ENCODE data around the gene ADRM1. TPM values are rescaled to one million over a fixed set of nuclear protein-coding genes. Genes with fewer than 3 reads are reported as not detected.
A peak's percentile ranks its signal among the peaks of the same experiment; 100 is the strongest.

The ADRM1 gene
- total RNA-seq = 100 to 1,000 TPM in 1 of 2 donors, 10 to 100 TPM in 1; 70.5 to 109 TPM

DNA sequence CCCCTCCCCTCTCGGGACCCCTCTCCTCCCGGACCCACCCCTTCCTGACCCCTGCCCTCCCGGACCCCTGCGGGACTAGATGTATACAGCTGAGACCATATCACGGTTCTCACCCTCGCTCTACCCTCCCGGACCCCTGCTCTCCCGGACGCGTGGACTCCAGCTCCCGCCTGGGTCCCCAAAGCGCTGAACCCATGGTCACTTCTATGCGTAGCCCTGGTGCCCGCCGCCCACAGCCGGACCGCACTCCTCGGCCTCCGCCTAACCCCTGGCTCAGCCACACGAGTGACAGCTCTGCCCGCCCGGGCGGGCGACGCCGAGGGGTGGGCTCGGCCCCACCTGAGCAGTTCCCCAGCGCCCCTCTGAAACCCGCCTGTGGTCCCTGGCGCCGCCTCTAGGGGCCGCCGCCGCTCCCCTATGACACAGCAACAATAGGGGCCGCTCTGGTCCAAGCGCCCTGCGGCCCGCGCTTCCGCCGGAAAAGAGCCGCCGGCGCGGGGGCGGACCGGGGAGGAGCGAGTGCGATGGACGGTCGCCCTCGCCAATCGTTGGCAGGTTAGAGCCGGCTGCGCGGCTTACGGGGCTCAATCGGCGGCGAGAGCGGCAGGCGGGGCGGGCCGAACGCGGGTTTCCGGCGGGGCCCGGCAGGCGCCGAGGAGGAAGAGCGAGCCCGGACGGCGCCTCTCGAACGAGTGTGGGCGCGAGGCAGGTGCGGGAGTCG, at the start of gene ADRM1:
Gene ADRM1 (plus strand): TSS at position 657 of the 721 bp plus-strand sequence. CDS start 572 bp downstream, outside the sequence.
- Histone ChIP-seq H3K4me1 (peaks cover 18% of the 10 kb centered on the region), H3K4me3 (peak within 1 kb of the TSS; percentile 81), H3K36me3 (peaks cover 14% of the 10 kb centered on the region), H3K9me3 (no peaks in the 10 kb centered on the region), H3K27me3 (no peaks in the 10 kb centered on the region), H3K27ac (peak within 1 kb of the TSS; percentile 89), H3K9ac (ENCODE audit: low read depth in 2 of 2, low read length in 2 of 2) (peak within 1 kb of the TSS; percentile 87 to 92)
- peak; percentile 95 for DNase-seq
- TF ChIP-seq, protein P1, sequence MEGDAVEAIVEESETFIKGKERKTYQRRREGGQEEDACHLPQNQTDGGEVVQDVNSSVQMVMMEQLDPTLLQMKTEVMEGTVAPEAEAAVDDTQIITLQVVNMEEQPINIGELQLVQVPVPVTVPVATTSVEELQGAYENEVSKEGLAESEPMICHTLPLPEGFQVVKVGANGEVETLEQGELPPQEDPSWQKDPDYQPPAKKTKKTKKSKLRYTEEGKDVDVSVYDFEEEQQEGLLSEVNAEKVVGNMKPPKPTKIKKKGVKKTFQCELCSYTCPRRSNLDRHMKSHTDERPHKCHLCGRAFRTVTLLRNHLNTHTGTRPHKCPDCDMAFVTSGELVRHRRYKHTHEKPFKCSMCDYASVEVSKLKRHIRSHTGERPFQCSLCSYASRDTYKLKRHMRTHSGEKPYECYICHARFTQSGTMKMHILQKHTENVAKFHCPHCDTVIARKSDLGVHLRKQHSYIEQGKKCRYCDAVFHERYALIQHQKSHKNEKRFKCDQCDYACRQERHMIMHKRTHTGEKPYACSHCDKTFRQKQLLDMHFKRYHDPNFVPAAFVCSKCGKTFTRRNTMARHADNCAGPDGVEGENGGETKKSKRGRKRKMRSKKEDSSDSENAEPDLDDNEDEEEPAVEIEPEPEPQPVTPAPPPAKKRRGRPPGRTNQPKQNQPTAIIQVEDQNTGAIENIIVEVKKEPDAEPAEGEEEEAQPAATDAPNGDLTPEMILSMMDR (IDR thresholded peaks at IDR 0.05) = peak; percentile 96
- intact Hi-C loops (cut with DNase I) = loop anchor here (5.0 to 10.0 kb wide), 2 partner anchors 80 to 192 kb away; no protein-coding TSS in a partner anchor

DNA sequence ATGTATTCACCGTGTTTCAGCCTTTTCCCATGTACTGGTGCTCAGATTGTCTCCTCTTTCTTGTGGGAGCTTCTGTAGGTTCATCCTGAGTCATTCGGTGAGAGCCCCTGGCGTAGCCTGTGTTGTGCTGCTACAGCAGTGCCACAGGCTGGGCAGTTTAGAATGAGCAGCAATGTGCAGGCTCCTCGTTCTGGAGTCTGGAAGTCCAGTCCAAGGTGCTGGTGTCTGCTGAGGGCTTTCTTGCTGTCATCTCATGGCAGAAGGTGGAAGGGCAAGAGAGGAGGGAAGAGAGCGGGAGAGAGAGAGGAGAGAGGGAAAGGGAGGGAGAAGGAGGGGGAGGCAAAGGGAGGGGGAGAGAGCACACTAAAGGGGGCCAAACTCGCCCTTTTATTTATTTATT, 49.4 kb upstream of the ADRM1 start:
- Histone ChIP-seq H3K36me3 (no peaks in the 10 kb centered on the region), H3K9me3 (no peaks in the 10 kb centered on the region), H3K4me1 (no peaks in the 10 kb centered on the region), H3K27me3 (no peaks in the 10 kb centered on the region), H3K27ac (no peak overlapping the region), H3K9ac (ENCODE audit: low read depth in 2 of 2, low read length in 2 of 2) (no peak overlapping the region), H3K4me3 (no peak overlapping the region)
- DNase-seq = no peak
- intact Hi-C loops (cut with DNase I) = no loop called here
- TF ChIP-seq, protein P1 (IDR thresholded peaks at IDR 0.05) = no peak

DNA sequence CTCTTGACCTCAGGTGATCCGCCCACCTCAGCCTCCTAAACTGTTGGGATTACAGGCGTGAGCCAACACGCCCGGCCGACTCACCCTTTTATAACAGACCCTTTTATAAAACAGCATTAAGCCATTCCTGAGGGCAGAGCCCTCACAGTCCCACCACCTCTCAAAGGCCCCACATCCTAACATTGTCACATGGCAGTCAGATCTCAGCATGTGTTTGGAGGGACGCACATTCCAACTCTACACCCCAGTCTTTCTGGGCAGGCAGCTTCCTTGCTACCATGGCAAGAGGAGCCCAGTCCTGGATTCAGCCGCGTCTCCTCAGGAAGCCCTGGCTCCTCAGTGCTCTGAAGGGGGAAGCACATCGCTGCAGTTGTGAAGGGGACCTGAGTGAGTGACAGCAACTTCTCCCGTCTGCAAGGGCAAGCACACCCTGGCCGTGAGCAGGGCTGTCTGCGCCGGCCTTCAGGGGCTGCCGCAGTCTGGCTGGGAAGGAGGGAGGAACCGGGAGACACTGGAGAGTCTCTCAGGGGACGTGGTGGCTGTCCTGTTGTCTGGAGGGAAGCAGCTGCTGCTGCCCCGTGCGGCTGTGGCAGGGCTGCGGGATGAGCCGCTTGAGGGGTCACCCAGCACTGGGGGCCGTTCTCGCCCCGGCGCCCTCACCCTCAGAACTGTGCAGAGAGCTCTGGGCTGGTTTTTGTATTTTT, 48.6 kb upstream of the ADRM1 start:
- H3K36me3 ChIP-seq = no peaks in the 10 kb centered on the region
- DNase-seq = no peak
- H3K9ac ChIP-seq (ENCODE audit: low read depth in 2 of 2, low read length in 2 of 2) = no peak overlapping the region
- TF ChIP-seq, protein P1 (IDR thresholded peaks at IDR 0.05) = no peak
- H3K4me3 ChIP-seq = no peak overlapping the region
- no peaks in the 10 kb centered on the region for H3K27me3 ChIP-seq
- H3K27ac ChIP-seq = no peak overlapping the region
- no peaks in the 10 kb centered on the region for H3K4me1 ChIP-seq
- no peaks in the 10 kb centered on the region for H3K9me3 ChIP-seq
- intact Hi-C loops (cut with DNase I) = no loop called here

DNA sequence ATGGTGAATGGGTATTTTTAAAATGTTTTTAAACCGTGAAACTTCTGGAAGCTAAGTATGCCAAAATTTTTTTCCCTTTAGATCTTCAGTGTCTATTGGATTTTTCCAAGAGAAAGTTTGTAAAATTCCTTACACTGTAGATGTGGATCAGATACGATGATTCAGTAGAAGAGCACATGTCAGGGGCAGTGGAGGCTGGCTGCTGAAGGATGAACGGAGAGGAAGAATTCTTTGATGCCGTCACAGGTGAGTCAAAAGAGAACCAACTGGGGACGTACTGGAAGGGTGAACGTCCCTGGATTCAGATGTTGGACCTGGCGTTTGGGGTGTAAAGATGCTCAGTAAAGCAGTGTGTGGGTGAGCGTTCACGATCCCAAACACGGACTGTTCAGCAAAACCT, 46.8 kb upstream of the ADRM1 start:
- Histone ChIP-seq H3K9me3 (no peaks in the 10 kb centered on the region), H3K4me1 (no peaks in the 10 kb centered on the region), H3K27ac (no peak overlapping the region), H3K9ac (ENCODE audit: low read depth in 2 of 2, low read length in 2 of 2) (no peak overlapping the region), H3K4me3 (no peak overlapping the region), H3K36me3 (no peaks in the 10 kb centered on the region), H3K27me3 (no peaks in the 10 kb centered on the region)
- intact Hi-C loops (cut with DNase I) = no loop called here
- TF ChIP-seq, protein P1 (IDR thresholded peaks at IDR 0.05) = no peak
- no peak for DNase-seq

- intact Hi-C loops (cut with DNase I) = no loop called here
Measured at GRCh38 chr20:62258499-62259293, 44.1 kb upstream of the ADRM1 start.

More at GRCh38 chr20:62258499-62259293, 44.1 kb upstream of the ADRM1 start:
- H3K4me1 ChIP-seq = no peaks in the 10 kb centered on the region
- H3K27me3 ChIP-seq = no peaks in the 10 kb centered on the region
- no peaks in the 10 kb centered on the region for H3K9me3 ChIP-seq
- H3K27ac ChIP-seq = no peak overlapping the region
- H3K4me3 ChIP-seq = no peak overlapping the region
- no peak for DNase-seq
- TF ChIP-seq, protein P1 (IDR thresholded peaks at IDR 0.05) = no peak
- H3K9ac ChIP-seq (ENCODE audit: low read depth in 2 of 2, low read length in 2 of 2) = no peak overlapping the region
- peaks cover 5% of the 10 kb centered on the region for H3K36me3 ChIP-seq

Measured in colonic mucosa (tissue), 4 donors.